ENCODE data around the gene PDZD4.

Gene PDZD4

GRCh38 chrX:153763298-153763932 lies 66.9 kb downstream of the PDZD4 start:
- no peak for DNase-seq (ENCODE audit: low read depth in 1 of 2, low spot score in 1 of 2)

- no peak for DNase-seq (ENCODE audit: low read depth in 1 of 2, low spot score in 1 of 2)
Measured at GRCh38 chrX:153762626-153763173, 67.6 kb downstream of the PDZD4 start.

GRCh38 chrX:153761863-153762262 lies 68.5 kb downstream of the PDZD4 start:
- no peak for DNase-seq (ENCODE audit: low read depth in 1 of 2, low spot score in 1 of 2)

GRCh38 chrX:153755136-153755535 lies 75.2 kb downstream of the PDZD4 start:
- DNase-seq (ENCODE audit: low read depth in 1 of 2, low spot score in 1 of 2): no peak
